WTC11 (cell line): Measurements from ENCODE around the gene PRKCE. TPM values are rescaled to one million over a fixed set of nuclear protein-coding genes. Genes with fewer than 3 reads are reported as not detected.

ENCODE experiments used
- ATAC-seq: fragments of 200-7000 bp; cut with Tn5 transposase; 2 replicates; pipeline ENCODE4 v1.10.0; 2021; ENCODE audit warnings: mild to moderate bottlenecking, moderate library complexity
- CTCF ChIA-PET: fragments of 300-600 bp; sonication (Branson Sonifier 250); formaldehyde crosslinking; loops from one replicate; lab custom pipeline; 2021; ENCODE audit warnings: antibody characterized with exemption; lab: Charles Lee
- POLR2A ChIA-PET: fragments of 350-600 bp; sonication (Branson Sonifier 250); formaldehyde crosslinking; loops from one replicate; lab custom pipeline; 2021; ENCODE audit warnings: antibody characterized with exemption; lab: Charles Lee
- DNase-seq: peaks from one replicate; pipeline ENCODE4 v3.0.0; 2021; ENCODE audit warnings: low spot score
- H3K27ac Mint-ChIP-seq: 2 replicates; pipeline ENCODE4 v1.8.0; 2021; ENCODE audit warnings: mixed read lengths
- H3K27me3 Mint-ChIP-seq: 2 replicates; pipeline ENCODE4 v1.8.0; 2021; ENCODE audit warnings: low read depth, mild to moderate bottlenecking, moderate library complexity, mixed read lengths
- H3K36me3 Mint-ChIP-seq: 2 replicates; pipeline ENCODE4 v1.8.0; 2021; ENCODE audit warnings: mixed read lengths
- H3K4me1 Mint-ChIP-seq: 2 replicates; pipeline ENCODE4 v1.8.0; 2022; ENCODE audit warnings: mixed read lengths
- H3K4me3 Mint-ChIP-seq: 2 replicates; pipeline ENCODE4 v1.8.0; 2021; ENCODE audit warnings: mild to moderate bottlenecking, moderate library complexity, mixed read lengths
- H3K9me3 Mint-ChIP-seq: 2 replicates; pipeline ENCODE4 v1.8.0; 2021; ENCODE audit warnings: mixed read lengths
- ATF1 ChIP-seq: sonication (generic); formaldehyde crosslinking; IDR thresholded peaks from 2 replicates; pipeline ENCODE4 v1.8.1; 2023; ENCODE audit warnings: mild to moderate bottlenecking, moderate library complexity, missing genetic modification reagents
- ATF2 ChIP-seq: sonication (generic); formaldehyde crosslinking; IDR thresholded peaks from 2 replicates; pipeline ENCODE4 v1.8.1; 2022; ENCODE audit warnings: low read depth, missing genetic modification reagents, borderline replicate concordance
- E2F5 ChIP-seq: sonication (generic); formaldehyde crosslinking; IDR thresholded peaks from 2 replicates; pipeline ENCODE4 v1.8.1; 2022; ENCODE audit warnings: mild to moderate bottlenecking, moderate library complexity, missing genetic modification reagents
- EMX1 ChIP-seq: fragments of 250-450 bp; sonication (Bioruptor Pico); IDR thresholded peaks from 2 replicates; pipeline ENCODE4 v1.8.0; 2021; ENCODE audit warnings: mild to moderate bottlenecking
- ERG ChIP-seq: fragments of 250-450 bp; sonication (Bioruptor Pico); IDR thresholded peaks from 2 replicates; pipeline ENCODE4 v1.8.0; 2021; ENCODE audit warnings: mild to moderate bottlenecking
- FOXK1 ChIP-seq: sonication (generic); formaldehyde crosslinking; IDR thresholded peaks from 2 replicates; pipeline ENCODE4 v1.8.0; 2022; ENCODE audit warnings: mild to moderate bottlenecking, moderate library complexity, missing genetic modification reagents
- MXD4 ChIP-seq: fragments of 250-450 bp; sonication (Bioruptor Pico); IDR thresholded peaks from 2 replicates; pipeline ENCODE4 v1.8.0; 2021; ENCODE audit warnings: mild to moderate bottlenecking, moderate library complexity, borderline replicate concordance
- MYBL2 ChIP-seq: sonication (generic); formaldehyde crosslinking; IDR thresholded peaks from 2 replicates; pipeline ENCODE4 v1.8.1; 2023; ENCODE audit warnings: mild to moderate bottlenecking, moderate library complexity, missing genetic modification reagents
- NFATC4 ChIP-seq: fragments of 250-450 bp; sonication (Bioruptor Pico); IDR thresholded peaks from 2 replicates; pipeline ENCODE4 v1.9.0; 2021; ENCODE audit warnings: mild to moderate bottlenecking
- NFYB ChIP-seq: sonication (generic); formaldehyde crosslinking; conservative IDR thresholded peaks from 2 replicates; pipeline ENCODE4 v1.8.0; 2022; ENCODE audit warnings: low read depth, missing genetic modification reagents
- NR1H2 ChIP-seq: sonication (generic); formaldehyde crosslinking; IDR thresholded peaks from 2 replicates; pipeline ENCODE4 v1.9.0; 2021; ENCODE audit warnings: mild to moderate bottlenecking, moderate library complexity, missing genetic modification reagents
- NR3C1 ChIP-seq: sonication (generic); formaldehyde crosslinking; conservative IDR thresholded peaks from 2 replicates; pipeline ENCODE4 v1.8.1; 2023; ENCODE audit warnings: low read depth, mild to moderate bottlenecking, missing genetic modification reagents
- PRRX2 ChIP-seq: fragments of 250-450 bp; sonication (Bioruptor Pico); IDR thresholded peaks from 2 replicates; pipeline ENCODE4 v1.8.0; 2021; ENCODE audit warnings: mild to moderate bottlenecking
- SMAD4 ChIP-seq: sonication (generic); formaldehyde crosslinking; IDR thresholded peaks from 2 replicates; pipeline ENCODE4 v1.8.0; 2022; ENCODE audit warnings: mild to moderate bottlenecking, missing genetic modification reagents
- STAT6 ChIP-seq: sonication (generic); formaldehyde crosslinking; conservative IDR thresholded peaks from 2 replicates; pipeline ENCODE4 v1.8.1; 2023; ENCODE audit warnings: mild to moderate bottlenecking, low read depth, missing genetic modification reagents, moderate library complexity
- TCF7 ChIP-seq: sonication (generic); formaldehyde crosslinking; IDR thresholded peaks from 2 replicates; pipeline ENCODE4 v1.8.0; 2022; ENCODE audit warnings: mild to moderate bottlenecking, low read depth, missing genetic modification reagents, moderate library complexity
- TP53 ChIP-seq: sonication (generic); formaldehyde crosslinking; IDR thresholded peaks from 2 replicates; pipeline ENCODE4 v1.8.1; 2023; ENCODE audit warnings: mild to moderate bottlenecking, missing genetic modification reagents
- ZMAT4 ChIP-seq: fragments of 250-450 bp; sonication (Bioruptor Pico); IDR thresholded peaks from 2 replicates; pipeline ENCODE4 v1.9.0; 2021; ENCODE audit warnings: mild to moderate bottlenecking
- ZNF138 ChIP-seq: sonication (generic); formaldehyde crosslinking; conservative IDR thresholded peaks from 2 replicates; pipeline ENCODE4 v1.8.1; 2022; ENCODE audit warnings: mild to moderate bottlenecking, moderate library complexity, missing genetic modification reagents
- ZNF263 ChIP-seq: sonication (generic); formaldehyde crosslinking; IDR thresholded peaks from 2 replicates; pipeline ENCODE4 v1.8.1; 2022; ENCODE audit warnings: low read depth, mild to moderate bottlenecking, moderate library complexity, missing genetic modification reagents
- ZNF423 ChIP-seq: fragments of 250-450 bp; sonication (Bioruptor Pico); IDR thresholded peaks from 2 replicates; pipeline ENCODE4 v2.1.2; 2022; ENCODE audit warnings: mild to moderate bottlenecking, moderate library complexity
- total RNA-seq: library from RNA; stranded (reverse); gene quantifications from 3 replicates; pipeline ENCODE4 v1.2.3, GENCODE V29; 2021

The PRKCE gene
- total RNA-seq, 1 experiment from 2014 or later = 5.8 TPM

DNA sequence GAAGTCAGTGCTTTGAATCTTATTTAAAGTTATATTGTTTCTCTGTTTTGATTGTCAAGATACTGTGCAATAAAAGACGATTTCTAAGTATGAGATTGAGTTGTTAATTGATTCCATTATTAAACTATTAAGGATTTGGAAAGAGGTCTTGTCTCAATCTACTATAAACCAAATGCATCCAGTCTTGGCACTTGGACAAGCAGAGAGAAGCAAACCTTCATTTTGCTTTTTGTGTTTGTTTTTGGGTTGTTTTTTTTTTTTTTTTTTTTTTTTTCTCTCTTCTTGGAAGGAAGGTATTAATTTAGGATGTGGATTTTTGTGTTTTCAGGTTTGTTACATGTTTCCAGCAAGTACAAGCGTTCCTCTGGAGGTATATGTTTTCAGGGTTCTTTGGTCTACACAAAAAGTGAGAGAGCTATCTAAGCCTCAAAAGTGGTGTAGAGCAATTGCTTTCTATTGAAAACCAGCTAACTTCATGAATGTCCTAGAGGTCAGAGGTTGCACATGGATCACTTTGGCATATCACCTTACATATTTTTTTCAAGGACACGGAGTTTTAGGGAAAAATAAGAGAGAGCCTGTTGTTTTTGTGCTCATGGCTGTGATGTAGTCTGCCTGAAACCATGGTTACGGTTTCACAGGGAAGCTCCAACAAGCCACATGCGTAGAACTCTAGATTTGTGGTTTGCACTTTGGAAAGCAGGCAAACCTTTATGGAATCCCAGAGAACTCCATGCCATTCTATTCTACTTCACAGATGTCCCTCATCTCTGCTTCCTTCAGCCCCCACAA is 1.8 kb downstream of the PRKCE start (continued):
- TF ChIP-seq ATF1 (no peak), NR3C1 (CRISPR knock-in tag) (no peak), ZNF423 (CRISPR knock-in tag) (no peak), E2F5 (no peak), SMAD4 (CRISPR knock-in tag) (no peak), PRRX2 (CRISPR knock-in tag) (no peak), ZNF138 (no peak), NFATC4 (CRISPR knock-in tag) (no peak), NFYB (no peak), NR1H2 (CRISPR knock-in tag) (no peak), STAT6 (CRISPR knock-in tag) (no peak)

DNA sequence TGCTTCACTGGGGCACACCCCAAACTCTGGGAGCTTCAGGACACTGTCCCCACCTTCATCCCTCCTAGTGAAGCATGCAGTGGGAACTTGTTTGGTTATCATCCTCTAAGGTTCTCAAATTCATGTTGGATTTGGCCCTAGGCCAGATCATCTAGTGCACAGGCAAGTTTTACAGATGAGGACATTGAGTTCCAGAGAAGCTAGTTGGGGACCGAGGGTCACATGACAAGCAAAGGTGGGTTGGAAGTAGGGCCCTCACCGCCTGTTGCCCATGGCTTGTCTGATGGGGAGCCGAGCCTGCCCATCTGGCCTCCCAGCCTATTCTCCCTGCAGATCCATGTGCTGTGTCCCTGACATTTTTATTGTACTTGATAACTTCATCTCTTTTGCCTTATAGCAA is 2.8 kb downstream of the PRKCE start:
- H3K4me3 Mint-ChIP-seq = no peak overlapping the region
- DNase-seq (no peak), ATAC-seq (no peak)
- no peak overlapping the region for H3K27ac Mint-ChIP-seq
- CTCF ChIA-PET = interaction anchor here (2.3 kb wide), 1 partner anchor 46 kb away, joined by 7 read pairs; no protein-coding TSS in a partner anchor
- peaks cover 15% of the 10 kb centered on the region for H3K4me1 Mint-ChIP-seq
- H3K9me3 Mint-ChIP-seq = no peaks in the 10 kb centered on the region
- POLR2A ChIA-PET = no interaction called here
- no peaks in the 10 kb centered on the region for H3K36me3 Mint-ChIP-seq
- H3K27me3 Mint-ChIP-seq = peaks cover 48% of the 10 kb centered on the region
- TF ChIP-seq MXD4 (CRISPR knock-in tag) = no peak
- TF ChIP-seq ATF2 (CRISPR knock-in tag) = no peak
- no peak for TF ChIP-seq TP53
- TF ChIP-seq ERG = no peak
- TF ChIP-seq TCF7 (CRISPR knock-in tag) = no peak
- TF ChIP-seq ZMAT4 (CRISPR knock-in tag) = no peak
- no peak for TF ChIP-seq MYBL2
- TF ChIP-seq FOXK1 (CRISPR knock-in tag) = no peak
- no peak for TF ChIP-seq EMX1
- TF ChIP-seq ZNF263 = no peak
